ENCODE measurements around the gene AADACL2.
"Not testable (repeated sequence)": the region's sequence is repeated elsewhere in the genome, so short reads cannot be mapped to it uniquely, and the experiment has no call there.

The AADACL2 gene, protein sequence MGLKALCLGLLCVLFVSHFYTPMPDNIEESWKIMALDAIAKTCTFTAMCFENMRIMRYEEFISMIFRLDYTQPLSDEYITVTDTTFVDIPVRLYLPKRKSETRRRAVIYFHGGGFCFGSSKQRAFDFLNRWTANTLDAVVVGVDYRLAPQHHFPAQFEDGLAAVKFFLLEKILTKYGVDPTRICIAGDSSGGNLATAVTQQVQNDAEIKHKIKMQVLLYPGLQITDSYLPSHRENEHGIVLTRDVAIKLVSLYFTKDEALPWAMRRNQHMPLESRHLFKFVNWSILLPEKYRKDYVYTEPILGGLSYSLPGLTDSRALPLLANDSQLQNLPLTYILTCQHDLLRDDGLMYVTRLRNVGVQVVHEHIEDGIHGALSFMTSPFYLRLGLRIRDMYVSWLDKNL

GRCh38 chr3:151733613-151734012 lies at the start of gene AADACL2:
Gene AADACL2, plus strand, starts transcription at chr3:151733927. Its CDS starts 109 bp downstream, at chr3:151734036.
- no peak for DNase-seq (ENCODE audit: low spot score)

- DNase-seq (ENCODE audit: low spot score), result no peak
Observed at GRCh38 chr3:151684094-151684493, 49.6 kb upstream of the AADACL2 start.

DNA sequence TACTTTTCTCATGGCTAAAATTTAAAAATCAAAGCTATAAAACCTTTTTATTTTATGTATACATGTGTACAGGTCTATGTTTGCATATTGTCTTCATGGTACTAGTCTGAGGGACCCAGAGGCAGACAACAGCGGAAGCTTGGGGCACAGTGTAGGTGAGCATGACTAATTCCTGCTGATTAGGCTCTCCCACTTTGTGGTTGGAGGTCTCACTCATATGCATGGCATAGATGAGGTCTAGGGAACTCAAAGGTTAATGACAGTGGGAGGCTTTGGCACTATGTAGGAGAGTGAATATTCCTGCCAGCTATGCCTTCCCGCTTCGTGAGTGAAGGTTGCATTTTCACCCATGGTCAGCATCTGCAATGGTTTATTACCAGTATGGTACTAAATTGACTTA lies 47.5 kb upstream of the AADACL2 start:
- DNase-seq (ENCODE audit: low spot score), result peak; percentile 57

DNA sequence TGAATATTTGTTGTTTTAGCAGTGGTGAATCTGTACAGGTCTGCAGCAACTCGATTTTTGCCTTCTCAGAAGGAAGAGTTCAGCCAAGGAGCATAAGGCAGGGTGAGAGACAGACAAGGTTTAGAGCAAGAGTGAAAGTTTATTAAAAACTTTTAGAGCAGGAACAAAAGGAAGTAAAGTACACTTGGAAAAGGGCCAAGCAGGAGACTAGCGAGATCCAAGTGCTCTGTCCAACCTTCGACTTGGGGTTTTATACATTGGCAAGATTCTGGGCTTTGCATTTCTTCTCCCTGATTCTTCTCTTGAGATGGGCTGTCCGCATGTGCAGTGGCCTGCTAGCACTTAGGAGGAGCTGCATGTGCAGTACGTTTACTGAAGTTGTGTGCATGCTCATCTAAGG lies 46.7 kb upstream of the AADACL2 start:
- no peak for DNase-seq (ENCODE audit: low spot score)

GRCh38 chr3:151688571-151688970 lies 45.2 kb upstream of the AADACL2 start:
- DNase-seq (ENCODE audit: low spot score), result no peak

- no peak for DNase-seq (ENCODE audit: low spot score)
Observed at GRCh38 chr3:151690645-151691044, 43.1 kb upstream of the AADACL2 start.

DNA sequence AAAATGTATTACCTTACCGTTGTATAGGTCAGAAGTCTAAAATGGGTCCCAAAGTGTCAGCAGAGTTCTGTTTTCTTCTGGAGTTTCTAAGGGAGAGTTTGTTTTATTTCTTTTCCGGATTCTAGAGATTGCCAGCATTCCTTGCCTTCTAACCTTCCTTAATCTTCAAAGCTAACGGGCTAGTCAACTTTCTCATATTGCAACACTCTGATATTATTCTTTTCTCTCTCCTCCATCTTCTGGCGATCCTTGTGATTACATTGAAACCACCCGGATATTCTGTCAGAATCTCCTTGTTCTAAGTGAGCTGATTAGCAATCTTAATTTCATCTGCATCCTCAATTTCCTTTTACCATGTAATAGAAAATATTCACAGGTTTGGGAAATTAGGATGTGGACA lies 36.2 kb upstream of the AADACL2 start:
- no peak for DNase-seq (ENCODE audit: low spot score)

GRCh38 chr3:151707216-151707615 lies 26.5 kb upstream of the AADACL2 start:
- no peak for DNase-seq (ENCODE audit: low spot score)

DNA sequence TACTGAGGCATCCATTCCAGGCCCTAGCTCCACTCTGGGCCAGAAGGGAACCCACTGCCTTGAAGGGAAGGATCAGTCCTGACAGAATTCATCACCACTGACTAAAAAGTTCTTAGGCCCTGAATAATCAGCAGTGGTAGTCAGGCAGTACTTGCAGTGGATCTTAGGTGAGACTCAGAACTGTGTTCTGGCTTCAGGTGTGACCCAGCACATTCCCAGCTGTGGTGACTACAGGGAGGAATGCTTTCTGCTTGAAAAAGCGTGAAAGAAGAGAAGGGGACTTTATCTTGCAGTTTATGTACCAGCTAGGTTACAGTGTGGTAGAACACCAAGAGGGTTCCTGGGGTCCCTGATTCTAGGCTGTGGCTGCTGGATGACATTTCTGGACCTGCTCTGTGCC lies 24.9 kb upstream of the AADACL2 start:
- peak; percentile 52 for DNase-seq (ENCODE audit: low spot score)

DNA sequence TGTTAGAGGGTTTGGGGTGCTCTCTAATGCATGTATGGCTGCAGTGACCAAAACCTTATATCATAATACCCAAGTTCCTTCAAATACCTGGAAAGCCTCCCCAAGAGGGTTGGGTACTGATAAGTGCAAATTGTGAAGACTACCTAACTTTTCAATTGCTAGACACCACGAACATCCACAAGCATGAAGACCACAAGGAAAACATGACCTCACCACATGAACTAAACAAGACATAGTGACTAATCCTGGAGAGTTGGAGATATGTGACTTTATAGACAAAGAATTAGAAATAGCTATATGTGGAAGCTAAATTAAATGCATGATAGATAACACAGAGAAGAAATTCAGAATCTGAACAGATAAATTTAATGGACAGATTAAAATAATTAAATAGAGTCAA lies 23.9 kb upstream of the AADACL2 start:
- peak; percentile 28 for DNase-seq (ENCODE audit: low spot score)

- no peak for DNase-seq (ENCODE audit: low spot score)
Observed at GRCh38 chr3:151721294-151721693, 12.4 kb upstream of the AADACL2 start.

- no peak for DNase-seq (ENCODE audit: low spot score)
Observed at GRCh38 chr3:151722856-151723255, 10.9 kb upstream of the AADACL2 start.

- DNase-seq (ENCODE audit: low spot score), result peak; percentile 65
Observed at GRCh38 chr3:151724576-151725562, 8.9 kb upstream of the AADACL2 start.

DNA sequence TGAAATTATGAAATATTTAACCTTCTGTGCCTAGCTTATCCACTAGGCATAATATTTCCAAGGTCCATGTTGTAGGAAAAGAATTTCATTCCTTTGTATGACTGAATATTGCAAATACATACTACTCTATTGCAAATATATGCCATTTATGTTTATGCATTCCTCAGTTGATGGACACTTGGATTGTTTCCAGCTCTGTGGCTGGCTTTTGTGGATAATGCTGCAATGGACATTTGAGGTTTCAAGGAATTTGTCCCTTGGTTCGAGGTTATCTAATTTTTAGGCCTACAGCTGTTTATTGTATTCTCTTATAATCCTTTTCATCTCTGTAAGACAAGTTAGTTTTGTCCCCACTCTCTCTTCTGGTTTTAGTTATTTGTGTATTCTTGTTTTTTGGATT lies 7.7 kb upstream of the AADACL2 start:
- DNase-seq (ENCODE audit: low spot score), result no peak

DNA sequence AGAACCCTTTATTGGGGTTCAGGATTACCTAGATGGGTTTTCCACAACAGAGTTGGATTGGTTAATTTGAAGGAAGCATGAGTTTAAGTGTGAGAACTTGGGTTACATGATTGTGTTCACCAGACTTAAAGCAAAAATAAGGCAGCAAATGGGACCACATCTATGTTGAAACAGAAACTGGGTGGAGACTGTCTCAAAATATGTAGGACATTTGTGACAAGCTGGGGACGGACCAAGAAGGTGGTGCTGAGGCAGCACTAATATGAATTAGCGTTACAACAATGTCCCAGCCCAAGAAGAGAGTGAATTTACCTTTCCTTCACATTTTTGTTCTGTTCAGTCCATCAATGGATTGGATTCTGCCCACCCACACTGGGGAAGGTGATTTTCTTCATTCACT lies 866 bp upstream of the AADACL2 start:
- no peak for DNase-seq (ENCODE audit: low spot score)

DNA sequence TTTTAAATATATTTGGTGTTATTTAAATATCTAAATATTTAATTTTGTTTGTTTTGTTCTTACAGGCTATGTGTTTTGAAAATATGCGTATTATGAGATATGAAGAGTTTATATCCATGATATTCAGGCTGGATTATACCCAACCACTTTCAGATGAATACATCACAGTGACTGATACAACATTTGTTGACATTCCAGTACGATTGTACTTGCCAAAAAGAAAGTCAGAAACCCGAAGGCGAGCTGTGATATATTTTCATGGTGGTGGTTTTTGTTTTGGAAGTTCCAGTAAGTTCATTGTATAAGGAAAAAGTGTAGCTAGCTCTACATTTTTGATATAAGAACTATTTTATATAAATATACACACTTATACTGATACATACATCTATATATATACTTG lies 6.9 kb downstream of the AADACL2 start:
- DNase-seq (ENCODE audit: low spot score), result no peak

DNA sequence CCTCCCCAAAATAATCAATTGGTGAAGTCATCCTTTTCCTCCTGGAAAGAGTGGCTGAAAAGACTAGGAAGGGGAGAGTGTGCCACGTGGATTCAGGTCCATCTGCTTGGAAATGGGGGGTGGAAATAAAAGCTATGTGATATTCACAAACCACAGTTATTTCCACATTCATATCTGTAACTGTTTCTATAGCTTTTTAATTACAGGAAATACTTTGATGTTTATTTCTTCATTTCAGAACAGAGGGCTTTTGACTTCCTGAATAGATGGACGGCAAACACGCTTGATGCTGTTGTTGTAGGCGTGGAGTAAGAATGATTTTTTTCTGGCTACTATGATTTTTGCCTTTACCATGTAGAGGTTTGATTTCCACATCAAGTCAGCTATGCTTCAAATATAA lies 10.1 kb downstream of the AADACL2 start:
- DNase-seq (ENCODE audit: low spot score), result no peak

GRCh38 chr3:151750181-151750580 lies 16.5 kb downstream of the AADACL2 start:
- DNase-seq (ENCODE audit: low spot score), result no peak

GRCh38 chr3:151750678-151751077 lies 17.0 kb downstream of the AADACL2 start:
- no peak for DNase-seq (ENCODE audit: low spot score)

GRCh38 chr3:151751161-151751560 lies 17.4 kb downstream of the AADACL2 start:
- DNase-seq (ENCODE audit: low spot score), result no peak

DNA sequence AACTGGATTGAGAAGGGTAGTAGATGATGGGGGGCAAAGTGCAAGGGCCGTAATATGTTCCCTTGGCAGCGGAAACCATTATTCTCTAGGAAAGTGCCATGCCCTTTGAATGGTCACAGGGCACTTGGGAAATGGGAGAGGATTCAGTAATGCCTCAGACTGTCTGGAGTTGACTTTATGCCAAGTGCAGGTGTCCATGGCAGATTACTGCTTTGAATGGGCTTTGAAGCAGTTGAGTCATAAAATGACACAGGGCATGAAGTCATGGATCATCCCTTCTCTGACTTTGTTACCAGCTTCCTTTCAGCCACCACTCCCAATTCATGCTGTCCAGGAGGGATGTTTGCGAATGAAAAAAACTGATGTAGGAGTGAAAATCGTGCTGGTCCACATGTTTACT lies 20.1 kb downstream of the AADACL2 start:
- peak; percentile 79 for DNase-seq (ENCODE audit: low spot score)

- DNase-seq (ENCODE audit: low spot score), result no peak
Observed at GRCh38 chr3:151761581-151761980, 27.9 kb downstream of the AADACL2 start.

- DNase-seq (ENCODE audit: low spot score), result not testable (repeated sequence)
Observed at GRCh38 chr3:151764699-151765098, 31.0 kb downstream of the AADACL2 start.

Data from kidney tubule cell (primary cell).